Heart left ventricle (tissue), 16 donors: ENCODE measurements around the gene SPTAN1. TPM values are rescaled to one million over a fixed set of nuclear protein-coding genes. Genes with fewer than 3 reads are reported as not detected.
"Not testable (repeated sequence)": the region's sequence is repeated elsewhere in the genome, so short reads cannot be mapped to it uniquely, and the experiment has no call there.

Experiments used
- ATAC-seq, 4 donors: fragments of 200-7000 bp; cut with Tn5 transposase; one replicate each; pipeline ENCODE4 v1.9.1; 2020 to 2022; ENCODE audit warnings: moderate library complexity in 4 of 4, mild to moderate bottlenecking in 3 of 4, moderate number of reproducible peaks in 1 of 4
- DNase-seq, 5 donors: peaks; one replicate each; pipeline ENCODE4 v3.0.0-alpha.2; 2020
- H3K27ac ChIP-seq, 12 donors: fragments of 200-600 bp; sonication (generic) in 4 of 12; one replicate each; pipeline versions ENCODE4 v1.5.0 to v1.8.0; 2016 to 2022; ENCODE audit warnings: mild to moderate bottlenecking in 2 of 12
- H3K27me3 ChIP-seq, 9 donors: fragments of 200-600 bp; sonication (generic) in 2 of 9; one replicate each; pipeline versions ENCODE4 v1.5.1 to v1.8.0; 2016 to 2022; ENCODE audit warnings: mild to moderate bottlenecking in 3 of 9
- H3K36me3 ChIP-seq, 9 donors: fragments of 200-600 bp; sonication (generic) in 2 of 9; one replicate each; pipeline versions ENCODE4 v1.5.0 to v1.8.0; 2018 to 2022; ENCODE audit warnings: mild to moderate bottlenecking in 2 of 9
- H3K4me1 ChIP-seq, 12 donors: fragments of 200-600 bp; sonication (generic) in 4 of 12; one replicate each; pipeline versions ENCODE4 v1.5.0 to v1.8.0; 2016 to 2022; ENCODE audit warnings: mild to moderate bottlenecking in 3 of 12
- H3K4me3 ChIP-seq, 12 donors: fragments of 200-600 bp; sonication (generic) in 4 of 12; one replicate each; pipeline versions ENCODE4 v1.5.0 to v1.8.0; 2017 to 2022; ENCODE audit warnings: mild to moderate bottlenecking in 9 of 12, moderate library complexity in 4 of 12
- H3K9me3 ChIP-seq, 12 donors: fragments of 200-600 bp; sonication (generic) in 4 of 12; one replicate each; pipeline versions ENCODE4 v1.5.0 to v1.8.0; 2016 to 2022; ENCODE audit warnings: mild to moderate bottlenecking in 1 of 12
- CTCF ChIP-seq, 12 donors: fragments of 200-600 bp; sonication (generic) in 4 of 12; IDR thresholded peaks; one replicate each; pipeline versions ENCODE4 v1.5.0 to v1.8.0; 2018 to 2022; ENCODE audit warnings: antibody characterized with exemption in 12 of 12, mild to moderate bottlenecking in 5 of 12
- POLR2A ChIP-seq, 2 donors: fragments of 450-650 bp; IDR thresholded peaks; one replicate each; pipeline ENCODE4 v1.6.1; 2017; ENCODE audit warnings: antibody characterized with exemption in 2 of 2, mild to moderate bottlenecking in 2 of 2, moderate library complexity in 2 of 2
- WGBS, 4 donors: extraction: QIAGEN DNeasy Blood & Tissue Kit in 2 of 4; methylation state at CpG; one replicate each; pipeline versions ENCODE4 v1.1.5 to v1.1.7; 2013 to 2018; 5-methylcytosine and 5-hydroxymethylcytosine counted together
- intact Hi-C, 10 donors: fragments of 100-400 bp; cut with DNase I; formaldehyde crosslinking; loops; one replicate each; pipeline versions ENCODE4 v1.11.1 to v1.14.2; 2022
- long read RNA-seq, 3 donors: library from polyadenylated mRNA; unstranded; transcript quantifications; one replicate each; pipeline ENCODE4 v2.0.0, GENCODE V29; 2020 to 2021
- polyA plus RNA-seq, 2 donors: library from polyadenylated mRNA; stranded (reverse); fragments of 200-250 nt; gene quantifications; one replicate each; pipeline ENCODE4 v1.2.3, GENCODE V29; 2013
- total RNA-seq, 9 donors: library from RNA; depleted of rRNA in 2 of 9; stranded (reverse); fragments of >200 nt in 2 of 9; fragmentation: NEBNext Ultra II Directional in 3 of 9; extraction: Animal tissue kit (Norgen Biotek cat#: 25700) in 3 of 9; gene quantifications; one replicate each; pipeline versions ENCODE4 v1.1.0 to v1.2.4, GENCODE V29; 2016 to 2023
- donor health status: ischemic (EF 13 %, LVEDD 7.1; RV severe dilation, severe dysfunction).
- donor health status: healthy with polysubstance abuse.
- donor health status: DM: no; HTN: yes; CAD: no.
- donor health status: DM: no; HTN: no; CAD: no.
- donor health status: ischemic (EF 25% LVEDD 6.9; RV normal size, moderate dysfunction).
- donor health status: ischemic (EF 25% LVEDD 5.7; RV mildly dilated, moderate dysfunction).
- donor health status: healthy.
- donor health status: DM: yes; HTN: yes; CAD: no.
- donor health status: ischemic (EF 35%, LVEDD 5.7; RV mildly dilated, moderate dysfunction).
- donor health status: nonischemic (EF 11% LVEDD 7.7; RV severe dilation, severe dysfunction).
- donor health status: DM: yes; HTN: yes; CAD: no.
- donor health status: PGD.
- donor health status: ischemic (EF 29% LVEDD 5.4; RV normal size, mild dysfunction).
- donor health status: nonischemic (EF 23%, LVEDD 6.1; RV moderate dilation, normal function).

SPTAN1 gene
- total RNA-seq (100 to 1,000 TPM; 218 to 472 (median 285) TPM), polyA plus RNA-seq (100 to 1,000 TPM; 104 to 161 TPM)
- long read RNA-seq, donor 1, full-length matches to known transcripts, result 10 of 123 reads
- long read RNA-seq, donor 1, partial matches to known transcripts, result 89 of 123 reads
- long read RNA-seq, donor 1, other reads (novel, unspliced or antisense), result 24 of 123 reads
- long read RNA-seq, donor 2, full-length matches to known transcripts, result 11 of 105 reads
- long read RNA-seq, donor 2, partial matches to known transcripts, result 82 of 105 reads
- long read RNA-seq, donor 2, other reads (novel, unspliced or antisense), result 12 of 105 reads
- long read RNA-seq, donor 3, full-length matches to known transcripts, result 6 of 67 reads
- long read RNA-seq, donor 3, partial matches to known transcripts, result 50 of 67 reads
- long read RNA-seq, donor 3, other reads (novel, unspliced or antisense), result 11 of 67 reads

- 1% methylated on average over 14 to 81 of the region's 81 CpGs for WGBS, 4 donors
- peaks cover 16 to 71% (median 57%) of the 10 kb centered on the region in 12 donors for H3K4me1 ChIP-seq
- H3K27me3 ChIP-seq, result no peaks in the 10 kb centered on the region
- peak; percentile 64 to 89 (median 84) for ATAC-seq
- DNase-seq, result peak; percentile 92 to 96 (median 93)
- TF ChIP-seq POLR2A (IDR thresholded peaks at IDR 0.05) (peak; percentile 83 to 99), CTCF (IDR thresholded peaks at IDR 0.05) (no peak)
- no peaks in the 10 kb centered on the region for H3K9me3 ChIP-seq
- intact Hi-C loops, result loop anchor here in 5 of 10 donors (1.0 to 5.0 kb wide), 4 partner anchors 47 to 96 kb away; partner anchors contain the start of genes GLE1 (in 3 of the 5) and ODF2 (in 3 of the 5)
- H3K27ac ChIP-seq, result peak within 1 kb of the TSS; percentile 94 to 100 (median 98)
- peak within 1 kb of the TSS; percentile 77 to 98 (median 95) for H3K4me3 ChIP-seq
- H3K36me3 ChIP-seq, result peaks cover 0 to 6% (median 0%) of the 10 kb centered on the region in 9 donors
Measured at GRCh38 chr9:128552153-128552743, at the start of gene SPTAN1. SPTAN1 (plus strand) TSS chr9:128552587; CDS start chr9:128566741, 14,154 bp downstream.

GRCh38 chr9:128503415-128503825 lies 49.0 kb upstream of the SPTAN1 start:
- intact Hi-C loops, result loop anchor here in 4 of 10 donors (5.0 to 10.0 kb wide), 3 partner anchors 46 to 139 kb away; partner anchors contain the start of genes SPTAN1 (in 2 of the 4) and ODF2 (in 1 of the 4)
- not testable (repeated sequence) for ATAC-seq, DNase-seq, H3K27ac ChIP-seq, H3K27me3 ChIP-seq, H3K9me3 ChIP-seq
- 61 to 69% (median 68%) methylated on average over 14 of the region's 14 CpGs for WGBS, 4 donors
- Histone ChIP-seq H3K4me3 (peak overlapping the region in 3 of 12 donors; percentile 73 to 96 (median 79)), H3K36me3 (peaks cover 0 to 40% (median 32%) of the 10 kb centered on the region in 9 donors), H3K4me1 (peaks cover 0 to 24% (median 19%) of the 10 kb centered on the region in 12 donors)

- intact Hi-C loops, result loop anchor here in 4 of 10 donors (2.0 to 10.0 kb wide), 4 partner anchors 47 to 139 kb away; partner anchors contain the start of genes SPTAN1 (in 3 of the 4) and ODF2 (in 1 of the 4)
- WGBS, 4 donors, result 16 to 28% (median 22%) methylated on average over 11 of the region's 11 CpGs
Measured at GRCh38 chr9:128503870-128504269, 48.5 kb upstream of the SPTAN1 start.

GRCh38 chr9:128504485-128505413 lies 47.6 kb upstream of the SPTAN1 start, which contains the start of gene GLE1:
GLE1 (plus strand) TSS chr9:128504719; CDS start chr9:128504806, 87 bp downstream.
- H3K9me3 ChIP-seq, result no peaks in the 10 kb centered on the region
- H3K27me3 ChIP-seq, result no peaks in the 10 kb centered on the region
- peak within 1 kb of the TSS; percentile 45 to 99 (median 78) for H3K4me3 ChIP-seq
- intact Hi-C loops, result loop anchor here in 4 of 10 donors (2.0 to 10.0 kb wide), 4 partner anchors 47 to 140 kb away; partner anchors contain the start of genes SPTAN1 (in 3 of the 4) and ODF2 (in 2 of the 4)
- peaks cover 0 to 38% (median 29%) of the 10 kb centered on the region in 9 donors for H3K36me3 ChIP-seq
- TF ChIP-seq POLR2A (IDR thresholded peaks at IDR 0.05) (peak in 1 of 2 donors; percentile 80), CTCF (IDR thresholded peaks at IDR 0.05) (no peak)
- WGBS, 4 donors, result 0 to 1% (median 0%) methylated on average over 29 to 64 of the region's 64 CpGs
- DNase-seq (peak; percentile 95 to 99 (median 96)), ATAC-seq (peak; percentile 99 to 100 (median 100))
- H3K4me1 ChIP-seq, result peaks cover 0 to 24% (median 19%) of the 10 kb centered on the region in 12 donors
- peak within 1 kb of the TSS; percentile 20 to 90 (median 80) for H3K27ac ChIP-seq

More at GRCh38 chr9:128503870-128504269, 48.5 kb upstream of the SPTAN1 start:
- Histone ChIP-seq H3K27me3 (no peaks in the 10 kb centered on the region), H3K4me1 (peaks cover 0 to 24% (median 19%) of the 10 kb centered on the region in 12 donors), H3K36me3 (peaks cover 0 to 38% (median 29%) of the 10 kb centered on the region in 9 donors), H3K27ac (peak overlapping the region in 10 of 12 donors; percentile 38 to 90 (median 82)), H3K4me3 (peak overlapping the region; percentile 45 to 99 (median 78)), H3K9me3 (no peaks in the 10 kb centered on the region)
- DNase-seq (peak in 1 of 5 donors; percentile 36), ATAC-seq (peak in 1 of 4 donors; percentile 44)
- no peak for TF ChIP-seq POLR2A (IDR thresholded peaks at IDR 0.05)
